ENCODE measurements around the gene LRRC8E. TPM values are rescaled to one million over a fixed set of nuclear protein-coding genes. Genes with fewer than 3 reads are reported as not detected.

The LRRC8E gene
- total RNA-seq = 8.5 TPM

DNA sequence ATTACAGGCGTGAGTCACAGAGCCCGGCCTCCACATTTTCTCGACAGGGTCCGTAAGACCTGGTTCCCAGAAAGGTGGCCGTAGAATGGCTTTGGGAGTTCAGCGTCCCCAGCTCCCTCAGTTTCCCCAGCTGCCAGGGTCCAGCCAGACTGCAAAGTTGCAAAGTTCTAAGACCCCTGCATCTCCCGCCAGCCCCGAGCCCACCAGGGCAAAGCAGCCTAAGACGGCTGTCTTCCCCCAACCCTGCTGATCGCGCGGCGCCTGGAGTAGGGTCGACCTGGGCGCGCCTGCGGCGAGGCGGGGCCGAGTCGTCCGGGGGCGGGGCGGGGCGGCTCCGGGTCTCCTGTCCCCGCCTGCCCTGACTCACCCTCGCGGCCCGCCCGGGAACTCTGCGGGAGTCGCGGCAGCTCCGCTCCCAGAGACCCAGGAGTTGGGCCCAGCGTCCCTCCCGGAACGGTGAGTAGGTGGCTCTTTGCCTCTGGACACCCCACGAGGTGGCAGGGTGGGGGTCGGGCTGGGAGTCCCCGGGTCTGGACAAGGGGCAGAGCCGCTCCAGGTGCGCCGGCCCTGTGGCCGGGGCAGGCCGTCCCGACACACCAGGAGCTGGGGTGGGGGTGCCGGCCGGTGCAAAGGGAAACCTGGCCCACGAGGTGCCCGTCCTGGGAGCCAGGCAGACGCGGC is at the start of gene LRRC8E:
Gene LRRC8E, plus strand, starts transcription at position 366 of the 681 bp plus-strand sequence. CDS start 7,094 bp downstream, outside the sequence.
- DNase-seq (ENCODE audit: low spot score) = no peak

GRCh38 chr19:7839476-7839875 is 48.8 kb upstream of the LRRC8E start:
- no peak for DNase-seq (ENCODE audit: low spot score)

DNA sequence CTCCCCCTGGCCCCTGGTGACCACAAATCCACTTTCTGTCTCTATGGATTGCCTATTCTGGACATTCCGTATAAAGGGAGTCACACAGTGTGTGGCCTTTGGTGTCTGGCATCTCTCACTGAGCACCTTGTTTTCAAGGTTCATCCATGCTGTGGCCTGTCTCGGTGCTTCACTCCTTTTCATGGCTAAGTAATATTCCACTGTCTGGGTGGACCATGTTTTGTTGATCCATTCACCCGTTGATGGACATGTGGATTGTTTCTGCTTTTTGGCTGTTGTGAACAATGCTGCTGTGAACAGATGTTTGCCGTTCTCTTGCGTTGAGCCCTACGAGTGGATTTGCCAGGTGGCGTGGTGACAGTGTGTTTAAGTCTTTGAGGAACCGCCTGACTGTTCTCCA is 47.7 kb upstream of the LRRC8E start:
- no peak for DNase-seq (ENCODE audit: low spot score)

- DNase-seq (ENCODE audit: low spot score) = no peak
Observed at GRCh38 chr19:7841751-7842660, 46.3 kb upstream of the LRRC8E start.

DNA sequence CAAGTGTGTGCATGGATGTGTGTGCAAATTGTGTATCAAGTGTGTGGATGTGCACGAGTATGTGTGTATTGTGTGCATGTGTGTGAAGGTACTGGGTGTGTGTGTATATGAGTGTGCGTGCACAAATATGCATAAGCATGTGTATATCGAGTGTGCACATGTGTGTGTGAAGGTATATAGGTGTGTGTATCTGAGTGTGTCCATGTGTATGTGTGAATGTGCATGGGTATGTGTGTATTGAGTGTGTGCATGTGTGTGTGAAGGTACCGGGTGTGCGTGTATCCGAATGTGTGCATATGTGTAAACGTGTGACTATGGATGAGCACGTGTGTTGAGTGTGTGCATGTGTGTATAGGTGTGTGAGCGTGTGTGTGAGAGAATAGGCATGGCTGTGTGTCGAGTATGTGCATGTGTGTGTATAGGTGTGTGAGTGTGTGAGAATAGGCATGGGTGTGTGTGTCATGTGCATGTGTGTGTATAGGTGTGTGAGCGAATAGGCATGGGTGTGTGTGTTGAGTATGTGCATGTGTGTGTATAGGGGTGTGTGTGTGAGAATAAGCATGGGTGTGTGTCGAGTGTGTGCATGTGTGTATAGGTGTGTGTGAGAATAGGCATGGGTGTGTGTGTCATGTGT is 45.5 kb upstream of the LRRC8E start:
- no peak for DNase-seq (ENCODE audit: low spot score)

- DNase-seq (ENCODE audit: low spot score) = no peak
Observed at GRCh38 chr19:7843521-7843920, 44.8 kb upstream of the LRRC8E start.

DNA sequence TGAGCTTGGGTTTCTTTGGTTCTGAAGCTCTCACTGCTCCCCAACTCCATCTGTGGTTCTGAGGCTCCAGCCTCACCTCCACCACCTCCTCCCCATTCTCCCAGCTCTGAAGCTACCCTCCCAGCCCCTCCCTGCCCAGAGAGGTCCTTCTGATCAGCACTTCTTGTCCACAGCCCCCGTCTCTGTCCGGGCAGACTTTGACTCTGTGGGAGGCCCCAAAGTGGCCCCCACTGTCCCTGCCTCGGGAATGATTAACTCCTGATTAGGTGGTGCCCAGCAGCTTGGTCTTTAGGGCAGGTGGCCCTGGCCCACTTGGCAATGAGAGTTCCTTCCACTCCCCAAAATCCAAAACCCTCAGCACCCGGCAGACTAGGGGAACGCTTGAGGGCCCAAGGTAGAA is 43.9 kb upstream of the LRRC8E start:
- DNase-seq (ENCODE audit: low spot score) = no peak

DNA sequence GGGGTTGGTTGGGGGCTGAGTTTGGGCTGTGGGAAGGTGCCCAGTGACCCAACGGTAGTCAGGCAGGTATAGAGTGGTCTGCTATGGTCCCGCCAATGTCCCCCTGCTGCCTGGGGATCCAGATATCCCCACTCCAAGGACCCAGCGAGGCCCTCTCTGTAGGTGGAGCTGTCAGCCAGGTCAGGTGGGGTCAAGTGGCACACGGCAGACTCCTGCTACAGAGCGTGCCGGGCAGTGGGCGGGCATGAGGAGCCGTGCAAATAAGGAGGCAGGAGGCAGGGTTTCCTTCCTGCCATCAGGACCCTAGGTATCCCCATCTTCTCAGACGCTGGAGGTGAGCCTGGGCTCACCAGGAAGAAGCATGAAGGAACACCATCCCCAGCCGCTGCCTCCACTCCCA is 43.4 kb upstream of the LRRC8E start:
- DNase-seq (ENCODE audit: low spot score) = no peak

- DNase-seq (ENCODE audit: low spot score) = no peak
Observed at GRCh38 chr19:7845390-7846154, 42.7 kb upstream of the LRRC8E start.

DNA sequence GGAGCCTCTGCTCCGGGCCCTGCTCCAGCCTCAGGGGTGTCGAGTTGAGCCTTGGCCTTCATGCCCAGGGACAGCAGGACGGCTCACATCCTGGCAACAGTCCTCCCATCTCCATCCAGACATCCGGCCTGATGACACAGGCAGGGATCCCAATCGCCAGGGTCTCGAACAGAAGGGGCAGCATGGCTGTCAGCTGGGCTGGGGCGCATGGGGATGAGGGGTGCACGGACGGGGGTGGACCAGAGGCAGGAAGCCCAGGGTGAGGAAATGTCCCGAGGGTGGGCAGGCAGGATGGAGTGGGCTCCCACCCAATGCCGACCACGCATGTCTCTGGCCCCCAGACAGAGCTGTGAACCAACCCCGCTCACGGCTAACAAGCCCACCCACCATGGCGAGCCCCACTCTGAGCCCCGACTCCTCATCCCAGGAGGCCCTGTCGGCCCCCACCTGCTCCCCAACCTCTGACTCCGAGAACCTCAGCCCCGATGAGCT is 42.1 kb upstream of the LRRC8E start:
- DNase-seq (ENCODE audit: low spot score) = no peak

DNA sequence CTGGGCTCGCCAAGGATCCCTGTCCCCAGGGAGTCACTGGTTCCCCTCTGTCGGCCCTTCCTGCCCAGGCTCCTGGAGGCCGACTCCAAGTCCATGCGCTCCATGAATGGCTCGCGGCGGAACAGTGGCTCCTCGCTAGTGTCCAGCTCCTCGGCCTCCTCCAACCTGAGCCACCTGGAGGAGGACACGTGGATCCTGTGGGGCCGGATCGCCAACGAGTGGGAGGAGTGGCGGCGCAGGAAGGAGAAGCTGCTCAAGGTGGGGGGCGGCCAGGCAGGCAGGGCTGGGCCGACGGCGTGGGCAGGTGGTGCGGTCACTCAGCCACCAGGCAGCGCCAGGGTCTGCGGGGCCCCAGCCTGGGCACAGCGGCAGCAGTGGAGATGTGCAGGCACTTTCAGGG is 40.6 kb upstream of the LRRC8E start:
- no peak for DNase-seq (ENCODE audit: low spot score)

DNA sequence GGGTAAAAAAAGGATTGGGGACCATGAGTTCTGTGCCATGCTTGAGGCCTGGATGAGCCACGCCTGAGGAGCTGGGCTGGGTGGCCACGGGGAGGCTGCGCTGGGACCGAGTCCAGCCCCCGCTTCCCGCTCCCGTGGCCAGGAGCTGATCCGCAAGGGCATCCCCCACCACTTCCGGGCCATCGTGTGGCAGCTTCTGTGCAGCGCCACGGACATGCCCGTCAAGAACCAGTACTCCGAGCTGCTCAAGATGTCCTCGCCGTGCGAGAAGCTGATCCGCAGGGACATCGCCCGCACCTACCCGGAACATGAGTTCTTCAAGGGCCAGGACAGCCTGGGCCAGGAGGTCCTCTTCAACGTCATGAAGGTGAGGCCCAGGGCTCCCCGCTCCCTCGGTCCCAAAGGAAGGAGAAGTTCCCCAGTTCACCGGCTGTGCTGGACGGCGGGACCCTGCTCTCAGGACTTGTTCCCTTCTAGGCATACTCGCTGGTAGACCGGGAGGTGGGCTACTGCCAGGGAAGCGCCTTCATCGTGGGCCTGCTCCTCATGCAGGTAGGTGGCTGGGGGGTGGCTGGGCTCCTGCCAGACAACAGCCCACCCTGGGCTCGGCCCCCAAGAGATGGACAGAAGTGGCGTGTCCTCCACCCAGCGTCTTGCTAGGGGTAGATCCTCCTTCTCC is 39.4 kb upstream of the LRRC8E start:
- DNase-seq (ENCODE audit: low spot score) = no peak

- DNase-seq (ENCODE audit: low spot score) = no peak
Observed at GRCh38 chr19:7849631-7849999, 38.7 kb upstream of the LRRC8E start.

GRCh38 chr19:7850000-7850813 is 38.1 kb upstream of the LRRC8E start:
- DNase-seq (ENCODE audit: low spot score) = no peak

DNA sequence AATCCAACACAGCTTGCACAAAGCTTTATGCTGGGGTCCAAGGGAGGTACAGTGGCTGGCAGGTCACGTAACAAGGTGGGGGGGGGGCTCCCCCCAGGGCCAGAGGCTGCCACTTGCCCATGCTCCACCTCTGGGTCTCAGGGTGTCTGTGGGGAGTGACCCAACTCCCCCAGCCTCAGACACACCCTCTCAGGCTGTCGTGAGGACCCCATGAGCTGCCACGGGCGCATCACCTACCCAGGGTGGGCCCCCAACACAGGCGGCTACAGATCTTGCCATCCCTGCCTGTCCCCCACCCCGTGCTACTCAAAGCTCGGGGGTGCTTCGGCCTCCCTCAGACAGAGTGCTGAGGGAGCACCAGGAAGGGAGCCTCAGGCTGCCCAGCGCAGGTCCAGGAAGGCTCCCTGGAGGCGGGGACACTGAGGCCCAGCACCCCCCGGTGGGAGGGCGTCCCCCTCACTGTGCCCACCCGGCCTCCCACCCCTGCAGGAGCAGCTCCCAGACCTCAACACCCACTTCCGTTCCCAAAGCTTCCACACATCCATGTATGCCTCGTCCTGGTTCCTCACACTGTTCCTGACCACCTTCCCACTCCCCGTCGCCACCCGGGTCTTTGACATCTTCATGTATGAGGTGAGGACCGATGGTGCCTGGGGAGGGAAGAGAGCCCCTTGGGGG is 37.2 kb upstream of the LRRC8E start:
- no peak for DNase-seq (ENCODE audit: low spot score)

DNA sequence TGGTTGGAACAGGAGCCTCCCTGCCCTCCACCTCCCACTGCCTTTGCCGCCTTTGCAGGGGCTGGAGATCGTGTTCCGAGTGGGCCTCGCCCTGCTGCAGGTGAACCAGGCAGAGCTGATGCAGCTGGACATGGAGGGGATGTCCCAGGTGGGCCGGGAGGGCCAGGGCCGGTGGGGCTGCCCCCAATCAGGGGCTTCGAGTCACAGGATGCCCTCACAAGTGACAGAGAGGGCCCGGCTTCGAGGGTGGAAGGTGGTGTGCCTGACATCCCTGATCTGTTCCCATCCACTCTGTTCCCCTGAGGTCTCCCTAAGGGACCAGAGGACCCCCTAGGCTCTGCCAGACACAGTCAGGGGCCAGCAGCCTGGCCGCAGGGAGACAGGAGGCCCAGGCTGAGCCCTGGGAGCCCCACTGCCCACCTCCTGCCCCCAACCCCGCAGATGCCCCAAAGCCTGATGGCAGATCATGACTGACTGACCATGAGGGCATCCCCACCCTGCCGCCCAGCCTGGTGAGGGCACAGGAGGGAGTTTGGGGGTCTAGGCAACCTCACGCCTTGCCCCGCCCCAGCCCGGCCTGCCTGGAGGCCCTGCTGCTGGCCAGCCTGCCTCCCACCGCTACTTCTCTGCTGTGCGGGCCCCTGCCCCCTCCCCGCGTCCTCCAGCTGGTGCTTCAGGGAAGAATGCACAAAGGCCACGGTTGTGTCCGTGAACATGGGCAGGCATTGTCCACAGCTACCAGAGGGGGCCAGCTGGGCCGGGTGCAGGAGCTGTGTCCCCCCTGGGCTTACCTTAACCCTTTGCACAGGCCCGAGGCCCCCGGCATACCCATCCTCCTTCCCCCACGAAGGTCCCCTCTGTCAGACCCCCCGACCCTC is 36.4 kb upstream of the LRRC8E start:
- no peak for DNase-seq (ENCODE audit: low spot score)

- no peak for DNase-seq (ENCODE audit: low spot score)
Observed at GRCh38 chr19:7852851-7853769, 35.2 kb upstream of the LRRC8E start.

- no peak for DNase-seq (ENCODE audit: low spot score)
Observed at GRCh38 chr19:7853770-7854128, 34.6 kb upstream of the LRRC8E start.

Measured in ureter (tissue), 1 donor.